Medulla oblongata (tissue), 1 donor: ENCODE results near the gene ASF1B.

Experiments used
- DNase-seq: peaks from one replicate; pipeline ENCODE4 v3.0.0-alpha.2; 2015; ENCODE audit errors: extremely low spot score

ASF1B gene

DNA sequence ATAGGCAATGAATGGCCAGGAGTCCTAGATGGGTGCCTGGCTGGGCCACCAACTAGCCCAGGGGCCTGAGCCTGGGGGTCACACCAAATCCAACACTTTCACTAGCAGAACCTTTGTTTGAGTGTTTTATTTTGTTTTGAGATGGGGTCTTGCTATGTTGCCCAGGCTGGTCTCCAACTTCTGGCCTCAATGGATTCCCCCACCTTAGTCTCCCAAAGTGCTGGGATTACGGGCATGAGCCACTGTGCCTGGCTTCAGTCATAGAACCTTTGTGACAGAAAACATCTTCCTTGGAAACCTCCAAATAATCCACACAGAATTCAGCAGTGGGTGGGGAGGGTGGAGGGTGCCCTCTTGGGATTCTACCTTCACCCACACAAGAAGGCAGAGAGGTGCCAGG is 24.9 kb downstream of the ASF1B start:
- DNase-seq = no peak

DNA sequence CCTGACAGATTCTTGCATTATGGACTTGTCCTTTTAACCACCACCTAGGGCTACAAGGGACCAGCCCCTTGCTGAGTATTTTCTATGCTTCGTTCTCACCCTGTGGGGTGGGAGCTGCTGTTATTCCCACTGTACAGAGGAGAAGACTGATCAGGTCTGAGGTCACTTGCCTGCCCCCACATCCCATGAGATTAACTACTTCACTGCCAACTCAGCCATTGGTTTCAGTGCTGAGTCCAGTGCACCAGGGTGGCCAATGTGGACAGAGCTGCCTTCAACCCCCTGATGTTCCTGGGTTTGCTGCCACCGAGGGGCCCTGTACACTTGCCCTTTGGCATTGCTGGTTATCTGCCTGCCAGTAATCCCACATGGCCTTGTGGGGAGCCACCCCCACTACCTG is 25.7 kb downstream of the ASF1B start:
- no peak for DNase-seq

DNA sequence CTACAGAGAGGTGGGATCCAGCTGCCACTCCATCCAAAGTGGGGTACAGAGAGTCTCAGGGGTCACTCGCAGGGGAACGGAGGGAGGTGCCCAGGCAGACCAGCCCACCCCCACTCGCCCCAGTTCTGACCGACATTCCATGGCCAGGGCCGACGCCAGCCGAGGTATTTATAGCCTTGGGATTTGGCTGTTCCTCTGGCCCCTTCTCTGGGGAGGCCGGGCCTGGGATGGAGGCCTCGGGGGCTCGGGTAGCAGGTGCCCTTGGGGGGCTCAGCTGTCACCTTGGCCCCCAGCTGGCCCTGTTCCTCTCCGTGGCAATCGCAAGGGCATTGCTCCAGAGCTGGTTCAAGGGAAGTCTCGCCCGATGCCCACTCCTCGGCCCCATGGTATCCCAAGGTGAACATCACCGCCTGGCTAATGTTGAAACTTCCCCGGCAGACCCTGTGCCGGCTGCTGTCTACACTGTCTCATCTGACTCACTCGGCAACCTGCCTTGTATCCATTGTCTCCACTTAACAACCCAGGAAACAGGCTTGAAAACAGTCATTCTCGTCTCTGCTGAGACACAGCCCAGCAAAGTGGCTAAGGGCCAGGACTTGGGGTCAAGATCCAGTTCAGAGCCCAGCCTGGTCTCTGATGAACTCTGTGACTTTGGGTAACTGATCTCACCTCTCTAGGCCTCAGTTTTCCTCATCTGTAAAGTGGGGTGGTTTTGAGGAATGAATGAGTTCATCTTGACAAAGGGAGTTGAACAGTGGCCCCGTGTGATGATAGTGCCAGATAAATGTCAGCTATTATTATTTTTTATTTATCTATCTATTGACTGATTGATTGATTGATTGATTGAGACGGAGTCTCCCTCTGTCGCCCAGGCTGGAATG is 28.6 kb downstream of the ASF1B start:
- DNase-seq = peak; percentile 40

DNA sequence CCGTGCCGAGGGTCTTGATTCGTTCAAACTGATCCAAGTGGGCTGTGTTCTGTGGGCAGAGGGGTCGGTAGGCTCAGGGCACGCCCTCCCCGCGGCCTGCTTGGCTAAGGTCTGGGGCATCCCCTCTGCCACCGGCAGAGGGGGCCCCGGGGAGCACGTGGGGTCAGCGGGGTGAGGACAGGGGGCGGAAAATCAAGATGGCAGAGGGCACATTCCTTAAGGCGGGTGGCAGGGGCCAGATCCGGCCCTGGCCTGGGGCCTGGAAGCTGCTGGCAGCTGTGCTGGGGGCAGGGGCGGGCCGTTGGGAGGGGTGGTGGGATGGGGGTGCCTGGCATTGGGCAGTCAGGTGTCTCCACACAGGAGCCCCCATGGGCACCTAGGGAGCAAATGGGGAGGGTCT is 29.5 kb downstream of the ASF1B start:
- DNase-seq = no peak

DNA sequence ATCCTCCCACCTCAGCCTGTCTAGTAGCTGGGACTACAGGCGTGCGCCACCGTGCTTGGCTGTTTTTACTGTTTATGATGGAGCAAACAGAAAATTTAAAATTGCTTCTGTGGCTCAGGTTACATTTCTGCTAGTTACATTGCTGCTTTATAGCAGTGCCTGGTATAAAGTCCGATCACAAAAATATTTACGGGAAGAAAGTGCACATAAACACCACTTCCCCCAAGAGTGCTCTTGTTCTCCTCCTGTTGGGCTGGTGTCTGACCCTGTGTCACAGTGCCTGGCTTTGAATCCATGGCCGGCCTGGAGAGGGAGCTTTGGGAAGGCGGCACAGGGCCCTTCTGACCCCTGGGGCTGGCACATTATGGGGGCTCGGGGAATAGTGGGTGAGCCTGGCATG is 30.7 kb downstream of the ASF1B start:
- DNase-seq = no peak

DNA sequence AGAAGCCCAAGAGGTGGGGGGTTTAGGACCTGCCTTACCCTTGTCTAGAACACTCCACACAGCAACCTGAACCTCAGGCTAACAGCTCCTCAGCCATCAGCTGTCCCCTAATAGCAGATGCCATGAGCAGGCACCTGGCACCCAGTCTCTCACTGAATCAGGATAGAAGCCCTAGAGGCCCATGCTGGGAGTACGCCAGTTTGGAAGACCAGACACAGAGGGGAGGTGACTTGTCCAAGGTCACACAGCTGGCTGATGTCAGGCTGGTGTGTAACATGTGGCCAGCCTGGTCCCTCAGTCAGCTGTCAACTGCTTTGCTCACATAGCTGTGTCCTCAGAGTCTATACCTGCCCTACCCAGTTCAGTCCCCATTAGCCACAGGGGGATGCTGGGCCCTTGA is 33.1 kb downstream of the ASF1B start:
- no peak for DNase-seq

DNA sequence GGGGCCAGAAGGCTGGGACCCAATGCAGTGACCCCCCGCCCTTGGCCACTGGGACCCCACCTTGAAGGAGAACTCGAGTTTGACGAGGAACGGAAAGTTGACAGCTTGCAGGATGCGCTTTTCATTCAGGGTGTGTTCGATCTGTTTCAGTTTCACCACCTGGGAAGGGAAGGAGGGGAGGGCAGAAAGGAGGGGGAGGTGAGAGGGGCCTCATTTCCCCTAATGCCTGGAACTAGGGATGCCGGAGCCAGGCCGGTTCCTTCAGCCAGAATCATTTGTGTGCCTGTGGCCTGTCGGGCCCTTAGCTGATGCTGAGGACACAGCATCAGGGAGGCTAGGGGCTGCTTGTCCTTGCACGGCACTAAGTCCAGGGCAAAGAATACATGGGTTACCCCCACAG is 33.6 kb downstream of the ASF1B start:
- DNase-seq = no peak

DNA sequence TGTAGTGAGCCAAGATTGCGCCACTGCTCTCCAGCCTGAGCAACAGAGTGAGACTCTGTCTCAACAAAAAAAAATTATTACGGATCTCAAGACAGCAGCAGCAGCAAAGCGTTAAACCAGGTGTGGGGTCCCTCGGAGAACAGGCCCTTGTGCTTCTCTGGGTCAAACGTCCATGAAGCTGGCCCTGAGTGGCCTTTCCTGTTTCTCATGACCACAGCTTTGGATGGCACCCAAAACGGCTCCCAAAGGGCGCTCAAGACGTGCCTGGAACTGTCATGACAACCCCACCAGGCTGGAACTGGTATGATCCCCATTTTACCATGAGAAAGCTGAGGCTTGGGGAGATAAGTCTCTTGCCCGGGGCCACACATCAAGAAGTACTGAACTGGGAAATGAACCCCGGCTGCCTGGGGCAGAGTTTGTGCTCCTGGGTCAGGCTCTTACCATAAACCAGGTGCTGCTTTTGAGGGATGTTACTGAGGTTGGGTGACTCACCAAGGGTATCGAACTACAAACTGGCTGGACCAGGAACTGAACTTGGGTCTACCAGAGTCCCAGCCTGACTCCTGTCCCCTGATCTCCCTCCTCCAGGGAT is 34.2 kb downstream of the ASF1B start:
- no peak for DNase-seq

DNA sequence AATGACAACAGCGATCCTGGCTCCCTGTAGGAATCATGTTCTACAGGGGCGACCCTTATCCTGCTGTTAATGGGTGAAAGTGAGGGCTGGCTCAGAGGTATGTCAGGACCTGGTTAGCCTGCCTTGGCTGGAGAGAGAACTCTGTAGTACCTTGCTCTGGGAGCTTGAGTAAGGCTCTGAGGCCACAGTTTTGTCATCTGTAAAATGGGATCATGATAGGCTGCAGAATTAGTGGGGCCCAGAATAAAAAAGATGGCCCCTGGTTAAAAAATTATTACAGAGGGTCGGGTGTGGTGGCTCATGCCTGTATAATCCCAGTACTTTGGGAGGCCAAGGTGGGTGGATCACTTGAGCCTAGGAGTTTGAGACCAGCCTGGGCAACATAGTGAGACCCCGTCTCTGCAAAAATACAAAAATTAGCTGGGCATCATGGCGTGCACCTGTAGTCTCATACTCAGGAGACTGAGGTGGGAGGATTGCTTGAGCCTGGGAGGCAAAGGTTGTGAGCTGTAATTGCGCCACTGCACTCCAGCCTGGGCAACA is 35.3 kb downstream of the ASF1B start:
- no peak for DNase-seq

DNA sequence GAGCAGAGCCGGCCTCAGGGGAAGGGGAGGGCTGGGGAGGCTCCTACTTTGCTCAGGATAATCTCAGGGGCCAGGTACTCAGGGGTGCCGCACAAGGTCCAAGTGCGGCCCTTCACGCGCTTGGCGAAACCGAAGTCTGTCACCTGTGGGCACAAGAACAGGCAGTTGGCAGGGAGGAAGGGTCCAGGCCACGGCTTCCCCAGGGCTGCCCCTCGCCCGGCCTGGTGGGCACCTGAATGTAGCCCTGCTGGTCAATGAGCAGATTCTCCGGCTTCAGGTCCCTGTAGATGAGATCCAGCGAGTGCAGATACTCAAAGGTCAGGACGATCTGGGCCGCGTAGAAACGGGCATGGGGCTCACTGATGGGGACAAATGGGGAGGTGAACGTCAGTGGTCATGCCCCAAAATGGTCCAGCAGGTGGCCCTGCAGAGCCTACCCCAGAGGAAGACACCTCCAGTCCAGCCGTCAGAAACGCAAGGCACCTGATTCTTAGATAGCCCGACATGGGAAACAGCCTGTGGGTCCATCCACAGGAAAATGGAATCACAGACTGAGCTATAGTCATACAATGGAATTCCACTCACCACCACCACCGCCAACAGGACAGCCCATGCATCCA is 38.7 kb downstream of the ASF1B start:
- DNase-seq = no peak

DNA sequence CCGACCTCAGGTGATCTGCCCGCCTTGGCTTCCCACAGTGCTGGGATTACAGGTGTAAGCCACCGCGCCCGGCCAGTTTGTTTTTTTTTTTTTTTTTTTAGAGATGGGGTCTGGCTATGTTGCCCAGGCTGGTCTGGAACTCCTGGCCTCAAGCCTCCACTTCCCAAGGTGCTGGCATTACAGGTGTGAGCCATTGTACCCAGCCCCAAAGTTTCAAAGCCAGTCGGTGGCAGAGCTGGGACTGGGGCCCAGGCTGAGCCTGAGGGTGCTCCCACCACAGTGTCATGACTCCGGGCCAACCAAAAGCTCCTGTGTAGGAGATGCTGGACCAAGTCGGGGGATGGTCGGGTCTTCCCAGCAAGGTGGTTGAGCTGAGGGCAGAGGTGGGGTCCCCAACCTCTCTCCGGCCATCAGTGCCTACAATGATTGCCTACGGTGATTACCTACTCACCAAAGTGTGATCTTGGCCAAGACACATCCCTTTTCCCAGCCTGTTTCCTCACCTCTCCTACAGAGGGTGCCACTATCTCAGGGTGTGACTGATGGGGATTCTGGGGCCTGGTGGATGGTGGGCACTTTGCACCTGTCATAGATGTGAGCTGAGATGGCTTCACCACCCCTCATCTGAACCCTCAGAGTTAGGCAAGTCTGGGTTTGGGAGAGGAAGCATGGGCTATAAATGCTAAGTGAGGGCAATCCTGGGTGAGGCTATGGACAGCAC is 40.0 kb downstream of the ASF1B start:
- DNase-seq = no peak

DNA sequence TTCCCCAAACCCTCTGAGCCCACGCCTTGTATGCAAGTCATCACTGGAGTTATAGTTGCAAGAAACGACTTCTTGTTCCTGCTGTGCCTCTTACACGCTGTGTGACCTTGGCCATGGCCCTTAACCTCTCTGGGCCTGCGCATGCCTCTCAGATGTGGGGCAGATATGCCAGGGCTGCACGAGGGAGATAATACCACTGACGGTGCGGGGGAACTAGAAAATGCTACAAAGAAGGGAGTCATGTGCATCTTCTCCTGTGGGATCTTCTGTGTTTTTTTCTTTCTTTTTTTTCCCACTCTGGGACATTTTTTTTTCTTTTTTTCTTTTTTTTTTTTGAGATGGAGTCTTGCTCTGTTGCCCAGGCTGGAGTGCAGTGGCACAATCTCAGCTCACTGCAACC is 41.5 kb downstream of the ASF1B start:
- DNase-seq = no peak

DNA sequence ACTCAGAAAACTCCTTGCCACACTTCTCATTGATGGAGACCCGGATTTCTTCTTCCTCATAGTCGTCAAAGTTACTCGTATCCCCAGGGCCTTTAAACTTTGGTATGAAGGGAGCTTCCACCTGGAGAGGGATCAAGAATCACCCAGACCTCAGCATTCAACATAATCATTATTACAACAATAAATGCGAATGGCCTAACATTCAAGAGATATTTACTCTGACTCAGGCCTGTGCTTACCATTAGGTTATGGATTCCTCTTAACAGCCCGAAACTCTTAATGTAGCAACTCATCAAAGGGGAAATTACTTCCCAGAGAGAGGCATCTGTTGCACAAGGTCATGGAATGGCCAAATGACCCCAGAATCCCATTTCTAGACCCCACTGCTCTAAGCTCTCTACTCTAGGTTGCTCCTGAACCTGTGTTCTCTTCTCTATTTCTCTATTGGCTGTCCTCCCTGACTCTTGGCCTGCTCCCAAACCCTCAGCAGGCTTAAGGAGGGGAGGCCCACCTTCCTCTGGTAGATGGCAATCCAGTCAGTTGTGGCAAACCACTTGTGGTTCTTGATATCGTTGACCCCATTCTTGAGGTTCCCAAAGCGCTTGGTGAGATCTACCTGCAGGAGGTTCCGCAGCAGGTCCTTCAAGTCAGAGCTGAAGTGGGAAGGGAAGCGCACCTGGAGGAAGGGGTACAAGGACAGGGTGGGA is 43.1 kb downstream of the ASF1B start:
- no peak for DNase-seq

DNA sequence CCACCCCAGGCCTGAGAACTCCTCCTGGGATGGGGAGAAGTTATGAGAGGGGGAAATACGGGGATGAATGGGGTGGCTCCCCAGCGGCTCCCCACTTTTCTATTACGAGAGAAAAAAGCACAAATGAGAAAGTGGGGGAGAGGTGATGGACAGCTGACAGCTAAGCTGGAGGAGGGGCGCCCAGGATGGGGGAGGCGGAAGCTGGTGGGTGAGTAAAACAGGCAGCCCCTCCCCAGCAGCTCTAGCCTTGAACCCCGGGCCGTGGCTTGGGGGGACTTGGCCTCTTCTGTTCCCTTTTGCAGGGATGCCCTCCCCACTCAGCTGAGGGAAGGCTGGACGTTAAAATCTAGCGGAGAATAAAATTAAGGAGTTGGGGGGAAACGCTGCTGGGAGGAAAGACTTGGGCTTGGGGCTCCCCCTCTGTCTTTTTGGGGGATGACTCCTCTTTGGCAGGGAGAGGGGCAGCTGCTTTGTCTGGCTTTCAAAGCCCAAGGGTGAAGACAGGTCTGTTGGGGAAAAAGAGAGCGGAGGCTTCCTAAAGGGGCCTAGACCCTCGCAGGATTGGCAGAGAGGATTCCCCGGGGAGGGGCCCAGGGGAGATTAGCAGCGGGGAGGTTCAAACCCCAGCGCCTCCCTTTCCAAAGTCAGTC is 44.5 kb downstream of the ASF1B start:
- DNase-seq = peak; percentile 27

DNA sequence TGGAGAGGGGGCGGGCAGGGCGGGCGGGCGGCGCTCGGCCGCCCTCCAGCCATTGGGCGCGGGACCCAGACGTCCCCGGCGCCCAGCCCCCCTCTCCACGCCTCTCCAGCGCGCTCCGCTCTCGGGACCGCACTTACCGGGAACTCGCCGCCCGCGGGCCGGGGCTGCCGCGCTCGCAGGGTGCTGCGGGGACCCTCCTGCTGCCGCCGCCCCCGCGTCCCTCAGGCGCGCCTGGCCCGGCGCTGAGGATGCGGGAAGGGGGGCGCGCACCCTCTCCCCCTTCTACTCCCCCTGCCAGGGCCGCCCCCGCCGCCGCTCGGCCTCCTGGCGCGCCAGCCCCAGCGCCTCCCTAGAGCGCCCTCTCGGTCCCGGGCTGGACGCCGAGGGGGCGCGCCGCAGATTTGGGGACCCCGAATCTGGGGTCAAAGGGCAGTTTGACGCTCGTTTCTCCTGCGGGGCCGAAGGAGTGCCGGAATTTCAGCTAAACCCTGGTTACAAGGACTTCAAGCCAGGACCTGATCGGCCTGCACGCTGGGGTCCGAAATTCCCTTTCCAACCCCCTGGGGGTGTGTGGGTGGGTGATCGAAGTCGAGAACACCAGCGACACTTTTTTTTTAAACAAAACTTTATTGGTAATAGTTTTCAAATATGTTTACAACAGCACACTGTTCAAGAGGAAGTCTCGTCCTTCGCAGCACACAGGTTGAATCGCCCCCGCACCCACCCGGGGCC is 45.1 kb downstream of the ASF1B start:
- peak; percentile 43 for DNase-seq

DNA sequence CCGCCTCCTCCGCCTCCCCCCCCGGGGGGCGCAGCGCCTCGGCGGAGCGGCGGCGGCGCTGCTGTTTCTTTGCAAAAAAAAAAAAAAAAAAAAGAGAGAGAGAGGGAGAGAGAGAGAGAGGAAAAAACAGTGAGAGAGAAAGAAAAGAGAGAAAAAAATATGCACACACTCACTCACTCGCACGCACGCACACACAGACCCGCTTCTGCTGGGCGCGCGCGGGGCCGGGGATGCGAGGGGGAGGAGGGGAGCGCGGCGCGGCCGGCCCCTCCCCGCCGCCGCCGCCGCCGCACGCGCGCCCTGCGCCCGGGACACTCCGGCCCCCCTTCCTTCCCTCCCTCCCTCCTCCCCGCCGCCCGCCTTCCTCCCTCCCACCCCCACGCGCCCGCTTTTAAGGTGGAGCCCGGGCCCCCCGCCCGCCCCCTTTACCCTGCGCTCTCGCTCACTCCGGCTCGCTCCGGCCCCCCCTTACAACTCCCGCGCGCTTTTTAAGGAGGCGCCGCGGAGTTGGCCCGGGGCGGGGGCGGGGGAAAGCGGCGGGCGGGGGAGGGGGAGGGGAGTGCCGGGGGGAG is 45.8 kb downstream of the ASF1B start, which contains the start of gene SAMD1:
Gene SAMD1 (minus strand): TSS at position 243 of the 572 bp plus-strand sequence.
- peak; percentile 89 for DNase-seq

DNA sequence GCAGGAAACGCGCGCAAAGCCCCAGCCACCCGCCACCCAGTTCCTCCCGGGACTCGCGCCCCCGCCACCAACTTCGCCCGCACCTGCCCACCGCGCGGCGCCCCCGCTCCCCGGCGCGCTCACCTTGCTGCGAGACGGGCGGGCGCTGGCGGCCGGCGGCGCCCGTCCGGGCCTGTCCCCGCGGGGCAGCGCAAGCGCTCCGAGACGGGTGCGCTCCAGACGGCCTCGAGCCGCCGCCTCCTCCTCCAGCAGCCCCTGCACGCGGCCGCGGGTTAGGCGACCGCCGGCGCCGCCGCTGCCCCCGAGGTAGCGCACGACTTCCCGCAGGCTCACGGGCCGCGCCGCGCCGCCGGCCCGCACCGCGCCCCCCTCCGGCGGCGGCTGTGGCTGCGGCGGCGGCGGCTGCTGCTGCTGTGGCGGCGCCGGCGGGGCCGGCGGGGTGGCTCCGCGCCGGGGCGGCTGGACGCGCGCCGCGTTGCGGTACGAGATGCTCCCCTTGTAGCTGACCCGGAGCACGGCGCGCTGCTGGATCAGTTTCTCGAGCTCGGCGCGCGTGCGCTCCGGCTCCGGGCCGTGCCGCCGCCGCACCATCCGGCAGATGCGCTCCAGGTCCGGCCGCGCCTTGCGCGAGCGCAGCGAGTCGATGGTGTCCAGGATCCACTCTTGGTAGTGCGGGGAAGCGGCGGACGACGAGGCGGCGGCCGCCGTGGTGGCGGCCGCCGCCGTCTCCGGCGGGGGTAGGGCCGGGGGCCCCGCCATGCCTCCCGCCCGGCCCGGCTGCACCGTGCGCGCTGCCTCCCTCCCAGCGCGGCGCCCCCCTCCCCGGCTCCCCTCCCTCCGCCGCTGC is 46.5 kb downstream of the ASF1B start:
- DNase-seq = no peak

DNA sequence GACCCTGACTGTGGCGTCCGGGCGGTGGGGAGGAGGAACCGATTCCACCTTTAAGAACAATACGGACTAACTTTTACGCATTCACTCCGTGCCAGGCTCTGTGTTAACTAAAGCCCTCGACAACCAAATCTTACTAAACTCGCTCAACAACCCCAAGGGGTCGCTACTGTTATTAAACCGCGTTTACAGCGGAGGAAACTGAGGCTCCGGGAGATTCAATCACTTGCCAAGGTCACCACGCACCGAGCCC is 47.1 kb downstream of the ASF1B start:
- peak; percentile 29 for DNase-seq
